HepG2 (cell line): ENCODE data around the gene FOLR3.

Source experiments
- AHR ChIP-seq: IDR thresholded peaks from 2 replicates; pipeline ENCODE4 v1.6.1; 2018; ENCODE audit warnings: missing genetic modification reagents, missing compliant biosample characterization
- CHD2 ChIP-seq: IDR thresholded peaks from 2 replicates; pipeline ENCODE4 v1.6.1; 2011; ENCODE audit warnings: low read depth, low read length, improper control_type of control experiment
- CTCF ChIP-seq: sonication (generic); formaldehyde crosslinking; IDR thresholded peaks from 2 replicates; pipeline ENCODE4 v1.5.0; 2020; ENCODE audit warnings: mild to moderate bottlenecking, missing genetic modification reagents, moderate library complexity
- NBN ChIP-seq: fragments of 450-650 bp; conservative IDR thresholded peaks from 2 replicates; pipeline ENCODE4 v1.6.1; 2017
- NCOA2 ChIP-seq: sonication (generic); formaldehyde crosslinking; IDR thresholded peaks from 2 replicates; pipeline ENCODE4 v1.8.0; 2022; ENCODE audit warnings: inconsistent platforms
- ONECUT2 ChIP-seq: sonication (generic); formaldehyde crosslinking; IDR thresholded peaks from 2 replicates; pipeline ENCODE4 v1.4.0; 2020; ENCODE audit warnings: missing genetic modification reagents
- PHF20 ChIP-seq: sonication (generic); formaldehyde crosslinking; IDR thresholded peaks from 2 replicates; pipeline ENCODE4 v1.5.0; 2020; ENCODE audit warnings: mild to moderate bottlenecking, missing genetic modification reagents
- RAD21 ChIP-seq: fragments of 450-650 bp; formaldehyde crosslinking; IDR thresholded peaks from 2 replicates; pipeline ENCODE4 v1.5.0; 2020; ENCODE audit warnings: mild to moderate bottlenecking
- ZHX1 ChIP-seq: sonication (generic); formaldehyde crosslinking; IDR thresholded peaks from 2 replicates; pipeline ENCODE4 v1.8.1; 2022; ENCODE audit warnings: low read depth, mild to moderate bottlenecking, missing genetic modification reagents
- ZNF225 ChIP-seq: sonication (generic); formaldehyde crosslinking; IDR thresholded peaks from 2 replicates; pipeline ENCODE4 v1.4.0; 2020; ENCODE audit warnings: mild to moderate bottlenecking, missing genetic modification reagents
- ZNF280B ChIP-seq: sonication (generic); formaldehyde crosslinking; IDR thresholded peaks from 2 replicates; pipeline ENCODE4 v1.5.0; 2020; ENCODE audit warnings: missing genetic modification reagents, mild to moderate bottlenecking, borderline replicate concordance
- ZNF354B ChIP-seq: sonication (generic); formaldehyde crosslinking; IDR thresholded peaks from 2 replicates; pipeline ENCODE4 v1.8.0; 2022; ENCODE audit warnings: mild to moderate bottlenecking, missing genetic modification reagents
- ZNF792 ChIP-seq: IDR thresholded peaks from 2 replicates; pipeline ENCODE4 v1.6.1; 2016

GRCh38 chr11:72112978-72113808, 22.3 kb upstream of the FOLR3 start:
- TF ChIP-seq ONECUT2 (CRISPR knock-in tag) (no peak), NBN (no peak), RAD21 (CRISPR knock-in tag) (no peak), PHF20 (CRISPR knock-in tag) (no peak; the same call in 1 of the 2 replicates), CTCF (CRISPR knock-in tag) (no peak), CHD2 (no peak), ZNF354B (no peak), ZNF792 (no peak), ZHX1 (CRISPR knock-in tag) (no peak), ZNF280B (no peak), NCOA2 (CRISPR knock-in tag) (no peak; the same call in 1 of the 2 replicates), AHR (CRISPR knock-in tag) (no peak), ZNF225 (CRISPR knock-in tag) (no peak)
